Measurements from ENCODE around the gene SLF2.
"Not testable (repeated sequence)": the region's sequence is repeated elsewhere in the genome, so short reads cannot be mapped to it uniquely, and the experiment has no call there.

The SLF2 gene

GRCh38 chr10:100879741-100880360 is 32.9 kb upstream of the SLF2 start:
- DNase-seq (ENCODE audit: low read depth): no peak

- no peak for DNase-seq (ENCODE audit: low read depth)
Measured at GRCh38 chr10:100881556-100882213, 31.1 kb upstream of the SLF2 start.

- no peak for DNase-seq (ENCODE audit: low read depth)
Measured at GRCh38 chr10:100882252-100882651, 30.5 kb upstream of the SLF2 start.

GRCh38 chr10:100882671-100883311 is 30.0 kb upstream of the SLF2 start:
- peak; percentile 28 for DNase-seq (ENCODE audit: low read depth)

- no peak for DNase-seq (ENCODE audit: low read depth)
Measured at GRCh38 chr10:100883312-100883821, 29.4 kb upstream of the SLF2 start.

GRCh38 chr10:100885611-100886010 is 27.2 kb upstream of the SLF2 start:
- DNase-seq (ENCODE audit: low read depth): not testable (repeated sequence)

- no peak for DNase-seq (ENCODE audit: low read depth)
Measured at GRCh38 chr10:100886091-100886490, 26.7 kb upstream of the SLF2 start.

- no peak for DNase-seq (ENCODE audit: low read depth)
Measured at GRCh38 chr10:100886521-100886920, 26.2 kb upstream of the SLF2 start.

GRCh38 chr10:100886963-100887362 is 25.8 kb upstream of the SLF2 start:
- DNase-seq (ENCODE audit: low read depth): no peak

- DNase-seq (ENCODE audit: low read depth): no peak
Measured at GRCh38 chr10:100887761-100888296, 24.9 kb upstream of the SLF2 start.

GRCh38 chr10:100888957-100889356 is 23.8 kb upstream of the SLF2 start:
- no peak for DNase-seq (ENCODE audit: low read depth)

- no peak for DNase-seq (ENCODE audit: low read depth)
Measured at GRCh38 chr10:100889546-100889945, 23.2 kb upstream of the SLF2 start.

GRCh38 chr10:100890141-100890672 is 22.6 kb upstream of the SLF2 start:
- no peak for DNase-seq (ENCODE audit: low read depth)

GRCh38 chr10:100890673-100891317 is 22.0 kb upstream of the SLF2 start:
- peak; percentile 91 for DNase-seq (ENCODE audit: low read depth)

GRCh38 chr10:100894033-100894432 is 18.7 kb upstream of the SLF2 start:
- no peak for DNase-seq (ENCODE audit: low read depth)

- DNase-seq (ENCODE audit: low read depth): no peak
Measured at GRCh38 chr10:100894589-100895294, 18.0 kb upstream of the SLF2 start.

GRCh38 chr10:100895346-100895745 is 17.4 kb upstream of the SLF2 start:
- DNase-seq (ENCODE audit: low read depth): no peak

GRCh38 chr10:100895896-100896295 is 16.9 kb upstream of the SLF2 start:
- DNase-seq (ENCODE audit: low read depth): no peak

GRCh38 chr10:100896876-100897461 is 15.8 kb upstream of the SLF2 start:
- no peak for DNase-seq (ENCODE audit: low read depth)

- DNase-seq (ENCODE audit: low read depth): no peak
Measured at GRCh38 chr10:100897976-100898375, 14.8 kb upstream of the SLF2 start.

GRCh38 chr10:100899171-100899570 is 13.6 kb upstream of the SLF2 start:
- no peak for DNase-seq (ENCODE audit: low read depth)
